Colonic mucosa (tissue), 4 donors: ENCODE measurements around the gene MPPED1. TPM values are rescaled to one million over a fixed set of nuclear protein-coding genes. Genes with fewer than 3 reads are reported as not detected.

Experiments used
- DNase-seq: peaks from one replicate; pipeline ENCODE4 v3.0.0-alpha.2; 2020
- H3K27ac ChIP-seq: fragments of 200-600 bp; one replicate; pipeline ENCODE4 v1.8.0; 2021
- H3K27me3 ChIP-seq: fragments of 200-600 bp; one replicate; pipeline ENCODE4 v1.8.0; 2021
- H3K36me3 ChIP-seq: fragments of 200-600 bp; one replicate; pipeline ENCODE4 v1.8.0; 2021
- H3K4me1 ChIP-seq: fragments of 200-600 bp; one replicate; pipeline ENCODE4 v1.8.0; 2021; ENCODE audit warnings: mild to moderate bottlenecking
- H3K4me3 ChIP-seq: fragments of 200-600 bp; one replicate; pipeline ENCODE4 v1.8.0; 2021
- H3K9ac ChIP-seq, 2 donors: one replicate each; pipeline ENCODE4 v1.7.0; 2013; ENCODE audit warnings: control low read depth in 2 of 2, low read depth in 2 of 2, low read length in 2 of 2
- H3K9me3 ChIP-seq: fragments of 200-600 bp; one replicate; pipeline ENCODE4 v1.8.0; 2021
- intact Hi-C: fragments of 100-400 bp; cut with DNase I; formaldehyde crosslinking; loops from one replicate; pipeline ENCODE4 v1.14.1; 2022
- total RNA-seq, 2 donors: library from RNA; stranded (reverse); fragmentation: NEBNext Ultra II Directional in 1 of 2; extraction: Animal tissue kit (Norgen Biotek cat#: 25700) in 1 of 2; gene quantifications; one replicate each; pipeline ENCODE4 v1.2.1, GENCODE V29; 2021
- TF ChIP-seq, protein P1 (sequence below): fragments of 200-600 bp; IDR thresholded peaks from one replicate; pipeline ENCODE4 v1.8.0; 2022; ENCODE audit warnings: antibody characterized with exemption, mild to moderate bottlenecking
- donor health status: healthy.
- donor health status: DM: no; HTN: no; CAD: no.
- donor health status: DM: no; HTN: no; CAD: no.

MPPED1 gene
- total RNA-seq, 2 donors from 2014 or later = 0.05 TPM; not detected in 1

DNA sequence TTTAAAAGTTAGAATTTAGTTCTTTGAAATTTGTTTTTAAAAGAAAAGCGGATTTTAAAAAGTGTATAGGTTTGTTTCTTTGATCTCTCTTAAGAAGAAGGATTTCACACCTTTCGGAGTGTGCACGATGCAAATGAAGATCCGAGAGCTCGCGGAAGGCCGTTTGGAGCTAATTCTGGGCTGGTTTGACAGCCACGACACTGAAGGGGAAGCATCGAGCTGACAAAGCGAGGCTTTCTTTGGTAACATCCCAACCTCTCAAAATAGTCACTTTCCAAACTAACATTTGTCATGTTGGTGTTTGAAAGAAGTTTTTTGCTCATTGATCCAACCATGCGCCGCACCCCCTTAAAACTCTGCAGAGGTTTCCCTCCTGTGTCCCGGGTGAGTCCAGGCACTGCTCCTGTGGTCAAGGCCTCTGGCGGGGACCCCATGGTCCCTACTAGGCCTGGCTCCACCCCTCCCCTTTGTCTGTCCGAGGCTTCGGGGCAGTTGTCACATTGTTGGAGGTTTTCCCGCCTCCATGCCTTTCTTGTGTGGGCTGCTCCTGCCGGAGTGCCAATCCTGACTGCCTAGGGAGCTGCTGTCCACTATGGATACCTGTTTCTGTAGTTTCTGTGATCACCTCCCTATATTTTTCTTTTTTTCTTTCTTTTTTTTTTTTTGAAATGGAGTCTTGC is 39.7 kb downstream of the MPPED1 start:
- no peak for DNase-seq
- Histone ChIP-seq H3K36me3 (no peaks in the 10 kb centered on the region), H3K9ac (no peak overlapping the region), H3K4me1 (no peaks in the 10 kb centered on the region), H3K27me3 (no peaks in the 10 kb centered on the region), H3K27ac (no peak overlapping the region), H3K4me3 (no peak overlapping the region), H3K9me3 (no peaks in the 10 kb centered on the region)
- intact Hi-C loops = no loop called here
- TF ChIP-seq, protein P1, sequence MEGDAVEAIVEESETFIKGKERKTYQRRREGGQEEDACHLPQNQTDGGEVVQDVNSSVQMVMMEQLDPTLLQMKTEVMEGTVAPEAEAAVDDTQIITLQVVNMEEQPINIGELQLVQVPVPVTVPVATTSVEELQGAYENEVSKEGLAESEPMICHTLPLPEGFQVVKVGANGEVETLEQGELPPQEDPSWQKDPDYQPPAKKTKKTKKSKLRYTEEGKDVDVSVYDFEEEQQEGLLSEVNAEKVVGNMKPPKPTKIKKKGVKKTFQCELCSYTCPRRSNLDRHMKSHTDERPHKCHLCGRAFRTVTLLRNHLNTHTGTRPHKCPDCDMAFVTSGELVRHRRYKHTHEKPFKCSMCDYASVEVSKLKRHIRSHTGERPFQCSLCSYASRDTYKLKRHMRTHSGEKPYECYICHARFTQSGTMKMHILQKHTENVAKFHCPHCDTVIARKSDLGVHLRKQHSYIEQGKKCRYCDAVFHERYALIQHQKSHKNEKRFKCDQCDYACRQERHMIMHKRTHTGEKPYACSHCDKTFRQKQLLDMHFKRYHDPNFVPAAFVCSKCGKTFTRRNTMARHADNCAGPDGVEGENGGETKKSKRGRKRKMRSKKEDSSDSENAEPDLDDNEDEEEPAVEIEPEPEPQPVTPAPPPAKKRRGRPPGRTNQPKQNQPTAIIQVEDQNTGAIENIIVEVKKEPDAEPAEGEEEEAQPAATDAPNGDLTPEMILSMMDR = no peak

DNA sequence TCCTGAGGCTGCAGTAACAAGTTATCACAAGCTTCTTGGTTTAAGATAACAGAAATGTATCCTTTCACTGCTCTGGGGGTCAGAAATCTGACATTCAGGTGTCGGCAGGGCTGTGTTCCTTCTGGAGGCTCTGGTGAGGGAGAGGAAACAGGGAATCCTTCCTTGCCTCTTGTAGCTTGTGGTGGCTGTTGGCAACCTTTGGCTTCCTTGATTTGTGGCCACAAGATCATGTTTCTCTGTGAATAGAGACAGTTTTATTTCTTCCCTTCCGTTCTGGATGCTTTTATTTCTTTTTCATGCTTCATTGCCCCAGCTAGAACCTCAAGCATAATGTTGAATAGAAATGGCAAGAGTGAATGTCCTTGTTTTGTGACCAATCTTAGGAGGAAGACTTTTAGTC is 44.0 kb downstream of the MPPED1 start:
- intact Hi-C loops = no loop called here
- no peaks in the 10 kb centered on the region for H3K27me3 ChIP-seq
- no peaks in the 10 kb centered on the region for H3K9me3 ChIP-seq
- no peak for DNase-seq
- H3K4me1 ChIP-seq = no peaks in the 10 kb centered on the region
- TF ChIP-seq, protein P1 = no peak
- H3K27ac ChIP-seq = no peak overlapping the region
- no peak overlapping the region for H3K4me3 ChIP-seq
- no peak overlapping the region for H3K9ac ChIP-seq
- H3K36me3 ChIP-seq = no peaks in the 10 kb centered on the region

- H3K27ac ChIP-seq = no peak overlapping the region
- no peaks in the 10 kb centered on the region for H3K9me3 ChIP-seq
- intact Hi-C loops = no loop called here
- no peaks in the 10 kb centered on the region for H3K36me3 ChIP-seq
- DNase-seq = no peak
- H3K4me3 ChIP-seq = no peak overlapping the region
- TF ChIP-seq, protein P1 = no peak
- H3K9ac ChIP-seq = no peak overlapping the region
- no peaks in the 10 kb centered on the region for H3K4me1 ChIP-seq
- H3K27me3 ChIP-seq = no peaks in the 10 kb centered on the region
These were observed 45.2 kb downstream of the MPPED1 start for GRCh38 chr22:43457002-43457401.

DNA sequence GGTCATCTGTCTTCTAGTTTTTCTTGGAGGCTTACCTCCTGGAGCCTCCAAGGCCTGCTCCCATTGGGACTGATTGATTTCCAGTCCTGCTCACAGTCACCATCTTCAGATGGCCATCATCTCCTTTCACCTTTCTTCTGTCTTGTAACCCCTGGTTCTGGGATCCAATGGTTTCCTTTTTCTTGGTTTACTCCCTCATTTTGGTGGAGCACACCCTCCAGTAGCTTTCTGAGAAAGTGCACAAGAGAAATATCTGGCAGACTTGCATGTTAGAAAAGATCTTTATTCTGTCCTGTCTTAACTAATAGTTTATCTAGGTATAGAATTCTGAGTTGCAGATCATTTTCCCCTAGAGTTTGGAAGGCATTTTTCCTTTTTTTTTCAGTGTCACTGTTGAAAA is 50.9 kb downstream of the MPPED1 start:
- Histone ChIP-seq H3K9me3 (no peaks in the 10 kb centered on the region), H3K27me3 (no peaks in the 10 kb centered on the region), H3K36me3 (no peaks in the 10 kb centered on the region), H3K27ac (no peak overlapping the region), H3K4me3 (no peak overlapping the region), H3K9ac (no peak overlapping the region), H3K4me1 (no peaks in the 10 kb centered on the region)
- intact Hi-C loops = no loop called here
- TF ChIP-seq, protein P1 = no peak
- DNase-seq = no peak

- no peak for DNase-seq
- TF ChIP-seq, protein P1 = no peak
- Histone ChIP-seq H3K9me3 (no peaks in the 10 kb centered on the region), H3K36me3 (no peaks in the 10 kb centered on the region), H3K4me3 (no peak overlapping the region), H3K27me3 (no peaks in the 10 kb centered on the region), H3K9ac (no peak overlapping the region), H3K4me1 (no peaks in the 10 kb centered on the region), H3K27ac (no peak overlapping the region)
- intact Hi-C loops = no loop called here
These were observed 53.0 kb downstream of the MPPED1 start for GRCh38 chr22:43464809-43465208.
